ENCODE results near the gene ATG7. TPM values are rescaled to one million over a fixed set of nuclear protein-coding genes. Genes with fewer than 3 reads are reported as not detected.
"Not testable (repeated sequence)": the region's sequence is repeated elsewhere in the genome, so short reads cannot be mapped to it uniquely, and the experiment has no call there.

Gene ATG7
- total RNA-seq, 2 experiments from 2014 or later: 26.9 to 35.1 TPM

DNA sequence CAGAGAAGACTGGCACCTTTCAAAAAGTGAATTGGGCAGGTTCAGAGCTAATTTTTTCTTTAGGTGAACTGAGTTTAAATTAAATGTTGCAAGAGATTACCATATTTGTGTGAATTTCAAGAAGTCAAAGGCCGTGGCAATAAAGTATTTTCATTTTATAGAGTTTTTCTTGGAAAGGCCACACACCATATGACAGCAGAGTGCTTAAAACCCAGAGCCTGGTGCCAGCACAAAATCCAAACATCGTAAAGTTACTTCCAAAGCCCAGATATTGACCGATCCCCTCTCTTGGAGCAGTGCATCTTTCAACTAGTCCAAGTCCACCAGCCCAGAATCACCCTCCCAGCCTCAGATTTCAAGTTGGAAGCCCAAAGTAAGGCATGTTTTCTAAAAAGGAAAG, 207.0 kb downstream of the ATG7 start:
- no peaks in the 10 kb centered on the region for H3K27me3 Mint-ChIP-seq
- H3K36me3 Mint-ChIP-seq (ENCODE audit: low read depth): peaks cover 6% of the 10 kb centered on the region
- ChIA-PET POLR2A (no interaction called here), CTCF (no interaction called here)
- no peak for DNase-seq
- no peak overlapping the region for H3K27ac Mint-ChIP-seq
- no peak overlapping the region for H3K4me3 Mint-ChIP-seq
- H3K9me3 Mint-ChIP-seq: no peaks in the 10 kb centered on the region
- H3K4me1 Mint-ChIP-seq: peaks cover 3% of the 10 kb centered on the region

DNA sequence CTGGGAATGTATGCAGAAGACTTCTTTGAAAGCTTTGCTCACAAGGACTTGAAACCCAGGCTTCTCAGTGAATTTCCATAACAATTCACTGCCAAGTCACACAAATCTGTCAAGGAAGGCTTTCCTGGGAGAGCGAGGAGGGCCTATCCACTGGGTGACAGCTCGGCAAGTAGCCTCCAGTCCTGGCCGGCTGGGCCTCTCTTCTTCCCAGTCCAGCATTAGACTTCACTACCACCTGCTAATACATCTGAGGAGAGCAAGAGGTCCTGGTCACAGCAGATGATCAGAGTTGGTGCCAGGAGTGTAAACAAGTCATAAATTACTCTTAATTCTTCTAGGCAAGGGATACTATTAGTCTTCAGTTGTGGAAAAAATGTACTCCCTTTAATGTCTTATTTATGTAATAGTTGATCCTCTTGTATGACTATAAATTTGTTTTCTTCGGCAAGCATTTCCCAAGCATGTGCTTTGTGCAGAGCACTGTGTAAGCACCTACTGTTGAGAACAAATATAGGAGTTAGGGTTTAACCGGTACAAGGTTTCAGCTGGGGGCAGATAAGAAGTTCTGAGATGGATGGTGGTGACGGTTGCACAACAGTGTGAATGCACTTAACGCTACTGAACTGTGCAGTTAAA, 208.6 kb downstream of the ATG7 start:
- Mint-ChIP-seq H3K4me3 (no peak overlapping the region), H3K36me3 (ENCODE audit: low read depth) (peaks cover 6% of the 10 kb centered on the region), H3K4me1 (peaks cover 3% of the 10 kb centered on the region), H3K27me3 (no peaks in the 10 kb centered on the region), H3K27ac (no peak overlapping the region), H3K9me3 (no peaks in the 10 kb centered on the region)
- POLR2A ChIA-PET: no interaction called here
- CTCF ChIA-PET: no interaction called here
- DNase-seq: no peak

DNA sequence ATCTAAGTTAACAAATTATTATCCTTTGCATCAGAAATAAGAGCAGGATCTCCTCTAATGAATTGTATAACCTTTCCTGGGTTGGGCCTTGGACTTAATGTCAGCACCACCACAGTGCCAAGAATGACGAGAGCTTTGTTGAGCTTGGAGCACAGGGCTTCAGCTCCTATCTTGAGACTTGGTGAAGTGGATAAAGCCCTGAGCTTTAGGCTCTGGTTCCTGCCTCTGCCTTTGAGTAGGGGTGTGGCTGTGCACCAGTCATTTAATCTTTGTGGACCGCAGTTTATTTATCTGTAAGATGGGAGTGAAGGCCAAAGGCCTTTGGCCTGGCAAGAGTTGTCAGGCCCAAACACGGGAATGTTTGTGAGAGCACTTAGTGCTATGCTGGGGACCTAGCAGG, 209.4 kb downstream of the ATG7 start:
- Mint-ChIP-seq H3K36me3 (ENCODE audit: low read depth) (peaks cover 6% of the 10 kb centered on the region), H3K27ac (no peak overlapping the region), H3K4me1 (peaks cover 3% of the 10 kb centered on the region), H3K9me3 (no peaks in the 10 kb centered on the region), H3K27me3 (no peaks in the 10 kb centered on the region), H3K4me3 (no peak overlapping the region)
- DNase-seq: no peak
- ChIA-PET CTCF (no interaction called here), POLR2A (no interaction called here)

DNA sequence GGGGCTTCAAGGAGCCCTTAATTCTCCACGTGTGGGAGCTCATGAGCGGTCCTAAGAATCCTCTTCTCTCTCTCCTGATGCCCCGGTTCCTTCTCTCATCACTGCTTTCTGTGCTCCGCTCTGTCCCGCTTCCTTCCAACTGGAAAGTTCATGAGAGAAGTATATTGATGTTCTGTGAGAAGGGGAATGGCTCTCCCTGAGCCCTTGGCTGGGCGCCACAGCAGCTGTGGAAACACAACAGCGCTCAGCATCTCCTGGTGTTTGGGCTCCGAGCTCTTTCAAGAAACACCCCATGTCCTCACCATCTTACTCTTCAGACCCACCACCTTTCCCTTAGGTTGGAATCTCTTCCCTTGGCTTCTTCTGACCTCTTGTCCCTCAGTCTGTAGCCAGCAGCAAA, 209.8 kb downstream of the ATG7 start:
- no peak overlapping the region for H3K27ac Mint-ChIP-seq
- H3K36me3 Mint-ChIP-seq (ENCODE audit: low read depth): peaks cover 6% of the 10 kb centered on the region
- H3K9me3 Mint-ChIP-seq: no peaks in the 10 kb centered on the region
- peaks cover 3% of the 10 kb centered on the region for H3K4me1 Mint-ChIP-seq
- no peak overlapping the region for H3K4me3 Mint-ChIP-seq
- POLR2A ChIA-PET: no interaction called here
- H3K27me3 Mint-ChIP-seq: no peaks in the 10 kb centered on the region
- CTCF ChIA-PET: no interaction called here
- DNase-seq: no peak

DNA sequence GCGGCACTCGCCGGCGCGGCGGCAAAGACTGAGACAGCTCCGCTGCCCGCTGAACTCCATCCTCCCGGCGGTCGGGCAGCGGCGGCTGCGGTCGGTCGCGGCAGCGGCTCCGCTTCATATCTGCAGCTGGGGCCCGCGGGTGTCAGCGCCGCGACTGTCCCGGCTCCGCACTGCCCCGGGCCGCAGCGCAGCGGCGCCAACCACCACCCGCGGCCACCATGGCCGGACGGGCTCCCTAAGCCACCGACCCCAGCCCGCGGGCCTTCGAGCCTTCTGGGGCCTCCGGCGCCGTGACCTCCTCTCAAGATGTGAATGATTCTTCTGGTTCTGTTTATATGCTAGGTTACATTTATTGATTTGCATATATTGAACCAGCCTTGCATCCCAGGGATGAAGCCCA, 216.2 kb downstream of the ATG7 start:
- H3K27ac Mint-ChIP-seq, CTCF ChIA-PET: not testable (repeated sequence)

DNA sequence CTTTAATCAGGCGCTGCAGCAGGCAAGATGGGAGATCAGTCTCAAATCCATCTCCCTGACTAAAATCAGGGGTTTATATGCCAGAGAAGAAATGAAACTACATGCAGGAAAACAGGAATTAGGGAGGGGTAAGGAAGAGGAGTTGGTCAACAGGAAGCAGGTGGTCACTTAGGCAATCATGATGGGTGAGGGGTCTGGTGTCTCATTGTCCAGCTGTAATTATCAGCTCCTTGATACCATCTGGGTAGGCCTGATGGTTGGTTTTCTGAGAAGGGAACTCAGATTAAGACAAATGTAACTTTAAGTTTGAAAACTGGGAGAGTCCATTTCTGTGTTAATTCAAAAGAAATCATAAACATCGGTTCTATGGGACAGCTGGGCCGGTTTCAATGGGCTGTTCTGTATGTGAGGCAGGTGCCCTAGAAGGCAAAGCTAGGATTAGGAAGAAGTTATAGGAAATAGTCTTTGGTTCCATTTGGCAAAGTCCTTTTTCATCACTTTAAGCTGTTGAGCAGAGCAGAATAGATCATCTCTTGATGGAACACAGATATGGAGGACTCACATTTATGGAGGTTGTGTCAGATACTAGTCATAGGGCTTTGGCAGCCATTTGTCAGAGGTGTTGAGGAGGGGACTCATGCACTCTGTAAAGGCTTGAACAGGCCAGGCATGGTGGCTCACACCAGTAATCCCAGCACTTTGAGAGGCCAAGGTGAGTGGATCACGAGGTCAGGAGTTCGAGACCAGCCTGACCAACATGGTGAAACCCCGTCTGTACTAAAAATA, 222.1 kb downstream of the ATG7 start:
- Mint-ChIP-seq H3K4me3 (no peak overlapping the region), H3K36me3 (ENCODE audit: low read depth) (peaks cover 5% of the 10 kb centered on the region), H3K27ac (no peak overlapping the region), H3K9me3 (peaks cover 2% of the 10 kb centered on the region), H3K4me1 (no peaks in the 10 kb centered on the region), H3K27me3 (no peaks in the 10 kb centered on the region)
- CTCF ChIA-PET: no interaction called here
- no peak for DNase-seq
- POLR2A ChIA-PET: no interaction called here

More for the DNA sequence above, 216.2 kb downstream of the ATG7 start:
- H3K27me3 Mint-ChIP-seq, H3K4me3 Mint-ChIP-seq, POLR2A ChIA-PET, DNase-seq, H3K9me3 Mint-ChIP-seq, H3K4me1 Mint-ChIP-seq: not testable (repeated sequence)
- H3K36me3 Mint-ChIP-seq (ENCODE audit: low read depth): peaks cover 14% of the 10 kb centered on the region

DNA sequence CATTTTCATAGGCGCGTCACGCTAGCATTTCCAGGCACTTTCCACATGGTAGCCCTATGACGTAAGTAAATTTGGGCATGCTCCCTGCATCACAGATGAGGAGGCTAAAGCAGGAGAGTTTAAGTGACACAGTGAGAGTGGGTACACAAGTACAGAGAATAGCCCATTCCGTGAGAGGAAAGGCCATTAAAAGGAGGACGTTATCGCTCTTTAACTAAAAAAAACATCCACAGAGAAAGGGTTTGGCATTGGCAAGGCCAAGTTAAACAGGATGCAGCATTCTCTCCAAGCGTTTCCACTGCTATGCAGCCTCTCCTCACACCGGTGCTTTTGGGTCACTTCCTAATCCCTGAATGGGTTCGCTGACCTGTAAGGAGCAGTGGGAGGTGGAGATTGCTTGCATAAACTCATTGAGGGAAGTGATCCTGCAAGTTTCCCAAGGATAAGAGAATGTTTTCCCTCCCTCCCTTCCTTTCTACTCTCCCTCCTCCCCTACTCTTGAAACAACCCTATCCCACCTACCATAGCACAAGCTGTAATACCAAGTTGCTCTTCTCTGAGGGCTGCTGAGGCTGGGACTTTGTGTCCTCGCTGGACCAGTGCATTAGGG, 223.9 kb downstream of the ATG7 start:
- no peak overlapping the region for H3K4me3 Mint-ChIP-seq
- H3K27me3 Mint-ChIP-seq: no peaks in the 10 kb centered on the region
- POLR2A ChIA-PET: no interaction called here
- no peaks in the 10 kb centered on the region for H3K9me3 Mint-ChIP-seq
- no peaks in the 10 kb centered on the region for H3K4me1 Mint-ChIP-seq
- DNase-seq: no peak
- CTCF ChIA-PET: no interaction called here
- H3K36me3 Mint-ChIP-seq (ENCODE audit: low read depth): peaks cover 5% of the 10 kb centered on the region
- no peak overlapping the region for H3K27ac Mint-ChIP-seq

DNA sequence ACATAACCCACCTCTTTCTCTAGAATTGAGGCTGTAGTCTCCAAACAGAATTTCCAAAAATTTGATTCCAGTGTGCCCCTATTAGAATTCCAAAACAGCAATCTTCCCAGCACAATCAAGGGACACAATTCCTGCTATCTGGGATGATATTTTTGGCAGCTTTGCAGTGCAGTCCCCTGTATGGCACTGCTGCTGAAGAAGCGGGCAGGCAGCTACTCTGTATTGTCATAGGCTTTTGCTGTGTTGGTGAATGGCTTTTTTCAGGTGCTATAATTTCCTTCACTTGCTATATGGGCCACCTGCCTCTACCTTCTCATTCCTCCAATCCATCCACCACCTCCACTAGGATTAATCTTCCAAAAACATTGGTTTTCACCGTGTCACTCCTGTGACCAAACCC, 226.0 kb downstream of the ATG7 start:
- Mint-ChIP-seq H3K27ac (no peak overlapping the region), H3K4me3 (no peak overlapping the region), H3K9me3 (no peaks in the 10 kb centered on the region), H3K4me1 (no peaks in the 10 kb centered on the region), H3K36me3 (ENCODE audit: low read depth) (peaks cover 4% of the 10 kb centered on the region), H3K27me3 (no peaks in the 10 kb centered on the region)
- DNase-seq: no peak
- CTCF ChIA-PET: no interaction called here
- POLR2A ChIA-PET: no interaction called here

DNA sequence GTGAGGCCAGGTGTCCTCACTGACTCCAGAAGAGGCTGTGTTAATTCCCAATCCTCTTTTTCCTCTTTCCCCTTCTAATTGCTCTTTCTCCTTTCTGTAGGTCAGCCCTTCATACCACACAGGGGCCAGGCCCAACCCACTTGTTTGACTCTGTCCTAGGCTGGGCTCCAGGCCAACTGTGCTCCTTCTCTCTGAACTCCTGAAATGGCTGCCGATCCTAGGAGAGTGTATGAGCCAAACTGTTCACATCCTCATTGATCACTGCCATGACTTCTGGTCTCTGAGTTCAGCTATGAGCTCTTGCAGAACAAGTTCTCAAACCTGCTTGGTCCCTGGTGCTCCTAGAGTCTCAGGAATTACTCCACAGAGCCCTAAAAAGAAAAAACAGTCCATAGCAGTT, 226.4 kb downstream of the ATG7 start:
- ChIA-PET CTCF (no interaction called here), POLR2A (no interaction called here)
- no peak for DNase-seq
- Mint-ChIP-seq H3K27ac (no peak overlapping the region), H3K4me1 (no peaks in the 10 kb centered on the region), H3K36me3 (ENCODE audit: low read depth) (peaks cover 2% of the 10 kb centered on the region), H3K27me3 (no peaks in the 10 kb centered on the region), H3K4me3 (no peak overlapping the region), H3K9me3 (no peaks in the 10 kb centered on the region)

DNA sequence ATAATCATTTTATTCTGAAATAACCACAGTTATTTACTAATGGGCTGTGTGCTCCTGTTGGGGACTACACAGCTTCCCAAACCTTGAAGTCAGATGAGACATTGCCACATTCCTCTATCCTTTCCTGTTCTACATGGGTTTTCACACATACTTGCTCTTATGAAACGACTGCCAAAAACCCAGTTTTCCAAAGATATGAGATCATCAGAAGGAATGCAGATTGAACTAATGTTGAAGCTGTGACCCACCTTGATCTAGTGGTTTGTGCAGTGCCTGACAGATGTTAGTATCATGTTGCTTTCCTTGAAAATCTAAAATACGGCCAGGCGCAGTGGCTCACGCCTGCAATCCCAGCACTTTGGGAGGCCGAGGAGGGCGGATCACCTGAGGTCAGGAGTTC, 226.9 kb downstream of the ATG7 start:
- DNase-seq: no peak
- H3K27ac Mint-ChIP-seq: no peak overlapping the region

DNA sequence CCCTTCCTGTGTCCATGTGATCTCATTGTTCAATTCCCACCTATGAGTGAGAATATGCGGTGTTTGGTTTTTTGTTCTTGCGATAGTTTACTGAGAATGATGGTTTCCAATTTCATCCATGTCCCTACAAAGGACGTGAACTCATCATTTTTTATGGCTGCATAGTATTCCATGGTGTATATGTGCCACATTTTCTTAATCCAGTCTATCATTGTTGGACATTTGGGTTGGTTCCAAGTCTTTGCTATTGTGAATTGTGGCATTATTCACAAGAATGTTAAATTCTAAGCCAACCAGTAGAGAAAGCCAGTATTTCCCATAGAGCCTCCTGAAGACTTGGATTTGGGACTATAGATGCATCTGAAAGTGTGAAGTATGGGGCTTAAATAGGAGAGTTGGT, 230.2 kb downstream of the ATG7 start:
- H3K36me3 Mint-ChIP-seq (ENCODE audit: low read depth); DNase-seq; H3K4me3 Mint-ChIP-seq; POLR2A ChIA-PET; CTCF ChIA-PET; H3K9me3 Mint-ChIP-seq; H3K27me3 Mint-ChIP-seq; H3K27ac Mint-ChIP-seq; H3K4me1 Mint-ChIP-seq: not testable (repeated sequence)

More for the DNA sequence above, 226.9 kb downstream of the ATG7 start:
- CTCF ChIA-PET: no interaction called here
- no peak overlapping the region for H3K4me3 Mint-ChIP-seq
- POLR2A ChIA-PET: no interaction called here
- no peaks in the 10 kb centered on the region for H3K9me3 Mint-ChIP-seq
- no peaks in the 10 kb centered on the region for H3K36me3 Mint-ChIP-seq (ENCODE audit: low read depth)
- no peaks in the 10 kb centered on the region for H3K4me1 Mint-ChIP-seq
- no peaks in the 10 kb centered on the region for H3K27me3 Mint-ChIP-seq

DNA sequence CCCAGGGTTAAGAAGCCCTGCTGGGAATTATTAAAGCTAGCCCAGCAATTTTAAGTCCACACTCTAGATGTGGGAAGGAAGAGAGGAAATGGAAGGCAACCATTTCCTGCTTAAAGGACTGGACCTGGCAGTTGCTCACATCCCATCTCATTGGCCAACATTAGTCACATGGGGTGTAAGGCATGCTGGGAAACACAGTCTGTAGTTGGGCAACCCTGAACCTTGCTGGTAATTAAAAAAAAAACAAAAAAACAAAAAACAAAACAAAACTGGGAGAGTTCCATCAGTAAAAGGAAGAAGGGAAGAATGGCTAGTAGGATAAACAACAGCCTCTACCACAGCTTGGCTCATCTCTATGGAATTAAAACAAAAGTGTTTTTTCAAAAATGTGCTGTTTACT, 235.5 kb downstream of the ATG7 start:
- Mint-ChIP-seq H3K9me3 (no peaks in the 10 kb centered on the region), H3K4me3 (no peak overlapping the region), H3K36me3 (ENCODE audit: low read depth) (no peaks in the 10 kb centered on the region), H3K27me3 (no peaks in the 10 kb centered on the region), H3K27ac (no peak overlapping the region), H3K4me1 (no peaks in the 10 kb centered on the region)
- POLR2A ChIA-PET: no interaction called here
- DNase-seq: no peak
- CTCF ChIA-PET: no interaction called here

DNA sequence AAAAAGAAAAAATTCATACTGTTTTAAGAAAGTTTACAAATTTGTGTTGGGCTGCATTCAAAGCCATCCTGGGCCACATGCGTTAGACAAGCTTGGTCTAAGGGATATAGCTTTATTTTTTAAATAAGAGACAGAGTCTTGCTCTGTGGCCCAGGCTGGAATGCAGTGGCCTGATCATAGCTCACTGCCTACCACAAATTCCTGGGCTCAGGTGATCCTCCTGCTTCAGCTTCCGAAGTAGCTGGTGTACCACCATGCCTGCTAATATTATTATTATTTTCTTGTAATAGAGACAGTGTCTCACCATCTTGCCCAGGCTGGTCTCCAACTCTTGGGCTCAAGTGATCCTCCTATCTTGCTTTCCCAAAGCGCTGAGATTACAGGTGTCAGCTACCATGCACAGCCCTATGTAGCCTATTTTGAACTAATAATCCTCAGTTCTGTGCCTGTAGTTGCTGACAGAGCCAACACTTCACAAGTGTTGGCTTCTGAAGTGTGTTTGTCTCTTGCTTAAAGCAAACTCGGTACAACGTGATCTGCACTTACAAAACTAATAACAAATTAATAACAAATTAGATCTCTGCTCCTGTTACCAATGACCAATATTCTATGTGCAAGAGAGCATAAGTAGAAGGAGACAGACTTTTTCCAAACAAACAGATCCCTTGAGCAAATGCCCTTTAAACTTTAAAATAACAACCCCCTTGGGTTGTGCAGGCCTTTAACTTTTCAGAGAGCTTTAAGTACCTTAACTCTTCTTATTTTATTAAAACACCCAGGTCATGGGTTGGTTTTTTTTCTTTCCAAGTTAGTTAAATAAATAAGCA, 236.4 kb downstream of the ATG7 start:
- no peaks in the 10 kb centered on the region for H3K4me1 Mint-ChIP-seq
- H3K27me3 Mint-ChIP-seq: no peaks in the 10 kb centered on the region
- ChIA-PET POLR2A (no interaction called here), CTCF (no interaction called here)
- no peaks in the 10 kb centered on the region for H3K36me3 Mint-ChIP-seq (ENCODE audit: low read depth)
- no peaks in the 10 kb centered on the region for H3K9me3 Mint-ChIP-seq
- H3K4me3 Mint-ChIP-seq: no peak overlapping the region
- no peak for DNase-seq
- H3K27ac Mint-ChIP-seq: no peak overlapping the region
